Cardiac fibroblast (primary cell): ENCODE measurements around the gene TSHR.
"Not testable (repeated sequence)": the region's sequence is repeated elsewhere in the genome, so short reads cannot be mapped to it uniquely, and the experiment has no call there.

Source experiments
- DNase-seq, 2 donors: peaks; one replicate each; pipeline versions ENCODE4 v3.0.0 to v3.0.0-alpha.2; 2010; ENCODE audit warnings: low read depth in 2 of 2
- H3K4me3 ChIP-seq, 2 donors: replicated peaks in 1 of 2; 1 replicate in 1 of 2; 2 replicates in 1 of 2; pipeline ENCODE4 v1.5.1; 2011; ENCODE audit warnings: low read depth in 2 of 2, low read length in 2 of 2, mild to moderate bottlenecking in 2 of 2, moderate library complexity in 1 of 2
- CTCF ChIP-seq: IDR thresholded peaks from one replicate; pipeline ENCODE4 v1.5.1; 2011; ENCODE audit warnings: low read depth, mild to moderate bottlenecking, low read length, inconsistent platforms

TSHR gene

GRCh38 chr14:81103443-81103842, 148.0 kb downstream of the TSHR start:
- DNase-seq, result no peak
- no peak for TF ChIP-seq CTCF
- no peak overlapping the region for H3K4me3 ChIP-seq

- TF ChIP-seq CTCF, result no peak
- H3K4me3 ChIP-seq, result no peak overlapping the region
- no peak for DNase-seq
Observed at GRCh38 chr14:81105378-81105777, 150.0 kb downstream of the TSHR start.

- DNase-seq, result no peak
- H3K4me3 ChIP-seq, result no peak overlapping the region
- no peak for TF ChIP-seq CTCF
Observed at GRCh38 chr14:81105961-81106360, 150.5 kb downstream of the TSHR start.

DNA sequence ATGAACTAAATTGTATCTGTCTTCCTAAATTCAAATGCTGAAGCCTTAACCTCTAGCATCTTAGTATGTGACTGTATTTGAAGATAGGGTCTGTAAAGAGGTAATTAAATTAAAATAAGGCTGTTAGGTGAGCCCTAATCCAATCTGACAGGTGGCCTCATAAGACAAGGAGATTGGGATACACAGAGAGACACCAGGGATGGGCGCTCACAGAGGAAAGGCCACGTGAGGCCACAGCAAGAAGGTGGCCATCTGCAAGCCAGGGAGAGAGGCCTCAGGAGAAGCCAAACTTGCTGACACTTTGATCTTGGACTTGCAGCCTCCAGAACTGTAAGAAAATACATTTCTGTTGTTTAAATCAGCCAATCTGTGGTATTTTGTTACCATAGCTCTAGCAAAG, 154.8 kb downstream of the TSHR start:
- DNase-seq, result no peak
- no peak overlapping the region for H3K4me3 ChIP-seq
- TF ChIP-seq CTCF, result no peak

DNA sequence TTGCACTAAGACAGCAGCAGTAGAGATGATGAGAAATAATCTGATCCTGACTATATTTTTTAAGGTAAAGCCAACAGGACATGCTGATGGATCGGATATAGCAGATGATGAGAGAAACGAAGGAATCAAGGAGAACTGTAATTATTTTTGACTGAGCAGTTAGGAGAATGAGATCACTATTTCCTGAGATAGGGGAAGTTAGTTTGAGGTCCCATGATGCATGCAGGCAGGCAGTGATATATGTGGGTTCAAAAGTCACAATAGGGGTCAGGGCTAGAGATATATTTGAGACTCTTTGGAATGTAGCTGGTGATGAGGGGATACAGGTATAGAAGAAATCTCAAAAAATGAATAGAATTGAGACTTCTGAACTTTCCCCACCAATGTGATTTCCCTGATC, 157.8 kb downstream of the TSHR start:
- no peak for DNase-seq
- no peak overlapping the region for H3K4me3 ChIP-seq
- no peak for TF ChIP-seq CTCF

DNA sequence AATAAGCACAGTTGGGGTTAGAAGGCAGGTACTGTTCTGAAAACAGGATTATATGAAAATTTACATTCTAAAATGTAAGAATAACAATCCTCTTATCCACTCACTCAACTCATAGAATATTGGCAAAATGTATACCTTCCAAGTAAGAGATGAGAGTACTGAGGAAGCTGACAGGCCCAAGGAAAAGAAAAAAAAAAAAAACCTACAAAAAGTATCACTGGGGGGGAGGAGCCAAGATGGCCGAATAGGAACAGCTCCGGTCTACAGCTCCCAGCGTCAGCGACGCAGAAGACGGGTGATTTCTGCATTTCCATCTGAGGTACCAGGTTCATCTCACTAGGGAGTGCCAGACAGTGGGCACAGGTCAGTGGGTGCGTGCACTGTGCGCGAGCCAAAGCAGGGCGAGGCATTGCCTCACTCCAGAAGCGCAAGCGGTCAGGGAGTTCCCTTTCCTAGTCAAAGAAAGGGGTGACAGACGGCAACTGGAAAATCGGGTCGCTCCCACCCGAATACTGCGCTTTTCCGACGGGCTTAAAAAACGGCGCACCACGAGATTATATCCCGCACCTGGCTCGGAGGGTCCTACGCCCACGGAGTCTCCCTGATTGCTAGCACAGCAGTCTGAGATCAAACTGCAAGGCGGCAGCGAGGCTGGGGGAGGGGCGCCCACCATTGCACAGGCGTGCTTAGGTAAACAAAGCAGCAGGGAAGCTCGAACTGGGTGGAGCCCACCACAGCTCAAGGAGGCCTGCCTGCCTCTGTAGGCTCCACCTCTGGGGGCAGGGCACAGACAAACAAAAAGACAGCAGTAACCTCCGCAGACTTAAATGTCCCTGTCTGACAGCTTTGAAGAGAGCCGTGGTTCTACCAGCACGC, 158.8 kb downstream of the TSHR start:
- not testable (repeated sequence) for DNase-seq, H3K4me3 ChIP-seq

- no peak for DNase-seq
- no peak overlapping the region for H3K4me3 ChIP-seq
Observed at GRCh38 chr14:81120501-81120900, 165.1 kb downstream of the TSHR start.

More at GRCh38 chr14:81120501-81120900, 165.1 kb downstream of the TSHR start:
- no peak for TF ChIP-seq CTCF
